Activated T-cell treated with anti-CD3 and anti-CD28 coated beads, Interleukin-2, amount 50 U/mL, for 4 hours (primary cell): ENCODE measurements around the gene S1PR3. TPM values are rescaled to one million over a fixed set of nuclear protein-coding genes. Genes with fewer than 3 reads are reported as not detected.

Source experiments
- total RNA-seq, 3 donors: library from RNA; stranded (reverse); gene quantifications; one replicate each; pipeline ENCODE4 v1.2.1, GENCODE V29; 2021

The S1PR3 gene
- total RNA-seq, 3 donors from 2014 or later: 0.58 to 2.3 (median 1.8) TPM

Other genes starting within 250 kb of the S1PR3 start
- under 1 TPM; 0.03 TPM for gene SHC3, start 187.3 kb downstream of the S1PR3 start, total RNA-seq